Aorta (tissue), 5 donors: ENCODE measurements around the gene TVP23B. TPM values are rescaled to one million over a fixed set of nuclear protein-coding genes. Genes with fewer than 3 reads are reported as not detected.
"Not testable (repeated sequence)": the region's sequence is repeated elsewhere in the genome, so short reads cannot be mapped to it uniquely, and the experiment has no call there.

Experiments used
- ATAC-seq: fragments of 200-7000 bp; cut with Tn5 transposase; one replicate; pipeline ENCODE4 v1.9.1; 2022; ENCODE audit warnings: moderate library complexity; ENCODE audit not compliant: low FRiP score
- DNase-seq, 2 donors: peaks; one replicate each; pipeline ENCODE4 v3.0.0-alpha.2; 2020
- H3K27ac ChIP-seq, 2 donors: one replicate each; pipeline ENCODE4 v1.5.1; 2013; ENCODE audit warnings: low read length in 2 of 2, mild to moderate bottlenecking in 2 of 2, moderate library complexity in 2 of 2, control low read depth in 1 of 2, inconsistent platforms in 1 of 2, low read depth in 1 of 2
- H3K27me3 ChIP-seq, 2 donors: one replicate each; pipeline ENCODE4 v1.6.1; 2013; ENCODE audit warnings: control low read depth in 1 of 2, low read length in 1 of 2, mild to moderate bottlenecking in 1 of 2, moderate library complexity in 1 of 2; ENCODE audit not compliant: insufficient read depth in 2 of 2, control insufficient read depth in 1 of 2
- H3K36me3 ChIP-seq, 2 donors: one replicate each; pipeline ENCODE4 v1.6.1; 2013; ENCODE audit warnings: control low read depth in 1 of 2, low read length in 1 of 2, mild to moderate bottlenecking in 1 of 2; ENCODE audit not compliant: insufficient read depth in 2 of 2, control insufficient read depth in 1 of 2
- H3K4me1 ChIP-seq, 2 donors: one replicate each; pipeline ENCODE4 v1.6.1; 2013; ENCODE audit warnings: low read length in 2 of 2, control low read depth in 1 of 2, mild to moderate bottlenecking in 1 of 2, moderate library complexity in 1 of 2; ENCODE audit not compliant: insufficient read depth in 2 of 2, control insufficient read depth in 1 of 2
- H3K4me3 ChIP-seq, 2 donors: one replicate each; pipeline ENCODE4 v1.5.1; 2013; ENCODE audit warnings: low read length in 2 of 2, control low read depth in 1 of 2, mild to moderate bottlenecking in 1 of 2
- H3K9me3 ChIP-seq: one replicate; pipeline ENCODE4 v1.6.1; 2013; ENCODE audit warnings: mild to moderate bottlenecking, low read length; ENCODE audit not compliant: control insufficient read depth
- WGBS, 2 donors: extraction: QIAGEN DNeasy Blood & Tissue Kit; methylation state at CpG; one replicate each; pipeline ENCODE4 v1.1.7; 2013; 5-methylcytosine and 5-hydroxymethylcytosine counted together
- intact Hi-C, 2 donors: fragments of 100-400 bp; cut with DNase I; formaldehyde crosslinking; loops; one replicate each; pipeline versions ENCODE4 v1.14.2 to v1.15.0; 2022
- polyA plus RNA-seq, 2 donors: library from polyadenylated mRNA; stranded (reverse); fragments of 200-250 nt; gene quantifications; one replicate each; pipeline ENCODE4 v1.2.3, GENCODE V29; 2013
- total RNA-seq, 2 donors: library from RNA; stranded (reverse); fragmentation: NEBNext Ultra II Directional; extraction: Animal tissue kit (Norgen Biotek cat#: 25700); gene quantifications; one replicate each; pipeline ENCODE4 v1.2.1, GENCODE V29; 2021
- donor health status: healthy with polysubstance abuse.
- donor health status: Bipolar disorder and iron deficiency.
- donor health status: DM: no; HTN: no; CAD: no.
- donor health status: DM: no; HTN: no; CAD: no.
- donor health status: DM: yes; HTN: yes; CAD: no.

The TVP23B gene
- total and polyA plus RNA-seq, 4 donors = 32.4 to 42.4 (median 38.5) TPM

DNA sequence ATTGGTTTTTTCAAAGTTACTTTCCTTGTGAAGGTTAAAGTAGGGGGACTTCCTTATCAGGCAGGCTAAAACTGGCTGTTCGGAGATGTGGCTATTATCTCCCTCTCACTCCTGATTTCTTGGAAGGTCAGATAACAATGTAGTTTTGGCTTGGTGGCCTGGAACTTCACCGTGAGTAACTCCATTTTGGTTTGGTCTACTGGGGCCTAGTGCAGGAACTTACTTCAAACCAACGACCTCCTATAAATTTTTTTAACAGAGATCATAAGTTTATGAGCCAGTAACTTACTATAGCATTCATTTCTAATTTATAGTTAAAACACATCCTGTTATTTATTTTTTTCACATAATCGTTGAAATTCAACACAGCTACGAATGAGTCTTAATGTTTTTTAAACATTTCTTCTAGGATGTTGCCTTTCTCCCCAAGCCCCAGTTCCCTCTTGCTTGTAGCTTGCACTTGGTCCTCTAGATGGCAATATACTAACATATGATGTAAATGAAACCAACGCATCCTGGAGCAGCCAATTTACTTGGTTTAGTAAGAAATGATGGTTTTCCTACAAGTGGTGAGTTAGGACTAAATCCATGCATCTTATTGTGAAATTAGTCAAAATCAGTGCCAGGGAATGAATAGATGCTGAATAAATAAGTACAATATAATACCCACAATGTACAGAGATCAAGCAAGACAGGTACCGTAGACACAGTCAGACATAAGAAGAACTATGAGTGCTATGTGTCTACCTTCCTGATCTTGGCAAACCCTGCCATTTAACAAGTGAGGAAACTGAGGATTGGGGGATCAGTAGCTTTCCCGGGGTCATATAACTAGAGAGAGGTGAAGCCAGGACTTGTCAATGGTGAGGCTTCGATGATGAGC, 35.7 kb downstream of the TVP23B start:
- ATAC-seq, H3K4me3 ChIP-seq, H3K36me3 ChIP-seq, DNase-seq, H3K27ac ChIP-seq, H3K4me1 ChIP-seq, H3K27me3 ChIP-seq, intact Hi-C loops, H3K9me3 ChIP-seq: not testable (repeated sequence)
- WGBS, 2 donors = 46 to 48% methylated on average over 9 of the region's 9 CpGs

- H3K36me3 ChIP-seq, ATAC-seq, DNase-seq, H3K27ac ChIP-seq, H3K9me3 ChIP-seq, H3K27me3 ChIP-seq, H3K4me3 ChIP-seq, H3K4me1 ChIP-seq, intact Hi-C loops: not testable (repeated sequence)
- 29 to 57% methylated on average over 1 of the region's 3 CpGs for WGBS, 2 donors
Observed at GRCh38 chr17:18821430-18821829, 40.4 kb downstream of the TVP23B start.

- no CpG with 5 or more reads among the region's 1 CpG for WGBS, 2 donors
- ATAC-seq, H3K4me1 ChIP-seq, intact Hi-C loops, H3K36me3 ChIP-seq, H3K4me3 ChIP-seq, DNase-seq, H3K27ac ChIP-seq, H3K9me3 ChIP-seq, H3K27me3 ChIP-seq: not testable (repeated sequence)
Observed at GRCh38 chr17:18827613-18828012, 46.6 kb downstream of the TVP23B start.

- intact Hi-C loops = no loop called here
- no peaks in the 10 kb centered on the region for H3K27me3 ChIP-seq
- DNase-seq (no peak), ATAC-seq (no peak)
- WGBS, 2 donors = 89 to 90% methylated on average over 6 of the region's 6 CpGs
- no peaks in the 10 kb centered on the region for H3K36me3 ChIP-seq
- no peak overlapping the region for H3K4me3 ChIP-seq
- no peaks in the 10 kb centered on the region for H3K9me3 ChIP-seq
- H3K27ac ChIP-seq = no peak overlapping the region
- H3K4me1 ChIP-seq = no peaks in the 10 kb centered on the region
Observed at GRCh38 chr17:18848501-18848900, 67.5 kb downstream of the TVP23B start.

GRCh38 chr17:18850679-18851078, 69.7 kb downstream of the TVP23B start:
- no peak for ATAC-seq
- intact Hi-C loops = no loop called here
- Histone ChIP-seq H3K9me3 (no peaks in the 10 kb centered on the region), H3K4me1 (no peaks in the 10 kb centered on the region), H3K36me3 (no peaks in the 10 kb centered on the region), H3K27ac (no peak overlapping the region), H3K4me3 (no peak overlapping the region), H3K27me3 (no peaks in the 10 kb centered on the region)
- DNase-seq = no peak
- 85 to 88% methylated on average over 1 of the region's 1 CpG for WGBS, 2 donors

GRCh38 chr17:18851201-18851600, 70.2 kb downstream of the TVP23B start:
- Histone ChIP-seq H3K27me3 (no peaks in the 10 kb centered on the region), H3K27ac (no peak overlapping the region), H3K36me3 (no peaks in the 10 kb centered on the region), H3K9me3 (no peaks in the 10 kb centered on the region), H3K4me3 (no peak overlapping the region), H3K4me1 (no peaks in the 10 kb centered on the region)
- intact Hi-C loops = no loop called here
- DNase-seq (no peak), ATAC-seq (no peak)
- WGBS, 2 donors = 70 to 72% methylated on average over 3 of the region's 3 CpGs

DNA sequence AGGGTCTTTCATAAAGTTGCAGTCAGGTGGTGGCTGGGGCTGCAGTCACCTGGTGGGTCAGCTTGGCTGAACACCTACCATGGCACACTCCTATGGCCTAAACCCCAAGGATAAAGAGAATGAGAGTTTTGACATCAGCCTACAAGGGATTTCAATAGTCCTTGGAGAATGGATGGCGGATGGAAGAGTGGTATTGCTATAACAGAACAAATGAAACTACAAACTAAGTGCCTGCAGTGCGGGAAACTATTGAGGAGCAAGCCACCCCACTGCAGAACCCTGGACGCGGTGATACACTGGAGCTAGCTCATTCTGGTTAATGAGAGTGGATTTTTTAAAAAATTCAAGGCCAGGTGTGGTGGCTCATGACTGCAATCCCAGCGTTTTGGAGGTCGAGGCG, 74.0 kb downstream of the TVP23B start:
- intact Hi-C loops = no loop called here
- no peaks in the 10 kb centered on the region for H3K9me3 ChIP-seq
- no peaks in the 10 kb centered on the region for H3K27me3 ChIP-seq
- no peak overlapping the region for H3K27ac ChIP-seq
- DNase-seq = no peak
- H3K4me1 ChIP-seq = no peaks in the 10 kb centered on the region
- no peak for ATAC-seq
- 86 to 90% methylated on average over 7 of the region's 7 CpGs for WGBS, 2 donors
- no peaks in the 10 kb centered on the region for H3K36me3 ChIP-seq
- H3K4me3 ChIP-seq = no peak overlapping the region

GRCh38 chr17:18855831-18856569, 75.0 kb downstream of the TVP23B start:
- peak overlapping the region; percentile 28 to 43 for H3K4me3 ChIP-seq
- no peaks in the 10 kb centered on the region for H3K9me3 ChIP-seq
- no peaks in the 10 kb centered on the region for H3K36me3 ChIP-seq
- peak; percentile 95 for ATAC-seq
- peak; percentile 94 to 96 for DNase-seq
- intact Hi-C loops = no loop called here
- WGBS, 2 donors = 1% methylated on average over 29 of the region's 29 CpGs
- peak overlapping the region in 1 of 2 donors; percentile 31 for H3K27ac ChIP-seq
- H3K27me3 ChIP-seq = no peaks in the 10 kb centered on the region
- no peaks in the 10 kb centered on the region for H3K4me1 ChIP-seq
